Measurements from ENCODE around the gene SPAG16.
"Not testable (repeated sequence)": the region's sequence is repeated elsewhere in the genome, so short reads cannot be mapped to it uniquely, and the experiment has no call there.

The SPAG16 gene

GRCh38 chr2:213710164-213710563 lies 425.9 kb downstream of the SPAG16 start:
- Histone ChIP-seq H2AFZ (ENCODE audit: low read depth, low read length, severe bottlenecking) (no peak overlapping the region), H3K27me3 (ENCODE audit: low read length) (no peaks in the 10 kb centered on the region), H3K36me3 (ENCODE audit: low read length) (no peaks in the 10 kb centered on the region), H3K9me3 (ENCODE audit: insufficient read depth, low read length) (no peaks in the 10 kb centered on the region; the same call in 1 of the 2 replicates), H3K4me2 (ENCODE audit: low read depth, low read length, poor library complexity, severe bottlenecking) (no peak overlapping the region), H3K4me3 (ENCODE audit: insufficient read depth, low read length, poor library complexity, severe bottlenecking) (no peak overlapping the region), H3F3A (ENCODE audit: insufficient read depth) (no peaks in the 10 kb centered on the region), H3K79me2 (ENCODE audit: insufficient read depth, low read length) (no peaks in the 10 kb centered on the region), H4K20me1 (ENCODE audit: low read depth, low read length) (no peaks in the 10 kb centered on the region), H3K27ac (ENCODE audit: low read depth, low read length) (no peak overlapping the region), H3K9ac (ENCODE audit: low read length) (no peak overlapping the region), H3K9me2 (replicated peaks; ENCODE audit: insufficient read depth, low read length) (no peaks in the 10 kb centered on the region)
- no peak for TF ChIP-seq EZH2phosphoT487 (conservative IDR thresholded peaks at IDR 0.05; ENCODE audit: low read length)
- TF ChIP-seq, protein P1, sequence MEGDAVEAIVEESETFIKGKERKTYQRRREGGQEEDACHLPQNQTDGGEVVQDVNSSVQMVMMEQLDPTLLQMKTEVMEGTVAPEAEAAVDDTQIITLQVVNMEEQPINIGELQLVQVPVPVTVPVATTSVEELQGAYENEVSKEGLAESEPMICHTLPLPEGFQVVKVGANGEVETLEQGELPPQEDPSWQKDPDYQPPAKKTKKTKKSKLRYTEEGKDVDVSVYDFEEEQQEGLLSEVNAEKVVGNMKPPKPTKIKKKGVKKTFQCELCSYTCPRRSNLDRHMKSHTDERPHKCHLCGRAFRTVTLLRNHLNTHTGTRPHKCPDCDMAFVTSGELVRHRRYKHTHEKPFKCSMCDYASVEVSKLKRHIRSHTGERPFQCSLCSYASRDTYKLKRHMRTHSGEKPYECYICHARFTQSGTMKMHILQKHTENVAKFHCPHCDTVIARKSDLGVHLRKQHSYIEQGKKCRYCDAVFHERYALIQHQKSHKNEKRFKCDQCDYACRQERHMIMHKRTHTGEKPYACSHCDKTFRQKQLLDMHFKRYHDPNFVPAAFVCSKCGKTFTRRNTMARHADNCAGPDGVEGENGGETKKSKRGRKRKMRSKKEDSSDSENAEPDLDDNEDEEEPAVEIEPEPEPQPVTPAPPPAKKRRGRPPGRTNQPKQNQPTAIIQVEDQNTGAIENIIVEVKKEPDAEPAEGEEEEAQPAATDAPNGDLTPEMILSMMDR (IDR thresholded peaks at IDR 0.05; ENCODE audit: insufficient read depth, low read length, poor library complexity, severe bottlenecking) = no peak

GRCh38 chr2:213718411-213718810 lies 434.1 kb downstream of the SPAG16 start:
- H3K4me3 ChIP-seq (ENCODE audit: insufficient read depth, low read length, poor library complexity, severe bottlenecking); H3K27me3 ChIP-seq (ENCODE audit: low read length); H3K79me2 ChIP-seq (ENCODE audit: insufficient read depth, low read length); H3K9me3 ChIP-seq (ENCODE audit: insufficient read depth, low read length); H3K9ac ChIP-seq (ENCODE audit: low read length); H3K4me2 ChIP-seq (ENCODE audit: low read depth, low read length, poor library complexity, severe bottlenecking); H3K9me2 ChIP-seq (replicated peaks; ENCODE audit: insufficient read depth, low read length); H3K36me3 ChIP-seq (ENCODE audit: low read length); H4K20me1 ChIP-seq (ENCODE audit: low read depth, low read length); H3F3A ChIP-seq (ENCODE audit: insufficient read depth); H3K27ac ChIP-seq (ENCODE audit: low read depth, low read length); H2AFZ ChIP-seq (ENCODE audit: low read depth, low read length, severe bottlenecking): not testable (repeated sequence)

- no peaks in the 10 kb centered on the region for H4K20me1 ChIP-seq (ENCODE audit: low read depth, low read length)
- TF ChIP-seq, protein P1 (IDR thresholded peaks at IDR 0.05; ENCODE audit: insufficient read depth, low read length, poor library complexity, severe bottlenecking) = no peak
- TF ChIP-seq EZH2phosphoT487 (conservative IDR thresholded peaks at IDR 0.05; ENCODE audit: low read length) = no peak
Observed at GRCh38 chr2:213722565-213722964, 438.3 kb downstream of the SPAG16 start.

GRCh38 chr2:213723041-213723560 lies 438.8 kb downstream of the SPAG16 start:
- Histone ChIP-seq H3K4me3 (ENCODE audit: insufficient read depth, low read length, poor library complexity, severe bottlenecking) (no peak overlapping the region), H3K9me2 (replicated peaks; ENCODE audit: insufficient read depth, low read length) (no peaks in the 10 kb centered on the region), H3K36me3 (ENCODE audit: low read length) (no peaks in the 10 kb centered on the region), H4K20me1 (ENCODE audit: low read depth, low read length) (no peaks in the 10 kb centered on the region), H3K27me3 (ENCODE audit: low read length) (no peaks in the 10 kb centered on the region), H3K79me2 (ENCODE audit: insufficient read depth, low read length) (no peaks in the 10 kb centered on the region), H3K9ac (ENCODE audit: low read length) (no peak overlapping the region), H3K27ac (ENCODE audit: low read depth, low read length) (no peak overlapping the region), H3F3A (ENCODE audit: insufficient read depth) (no peaks in the 10 kb centered on the region), H2AFZ (ENCODE audit: low read depth, low read length, severe bottlenecking) (no peak overlapping the region), H3K9me3 (ENCODE audit: insufficient read depth, low read length) (no peaks in the 10 kb centered on the region), H3K4me2 (ENCODE audit: low read depth, low read length, poor library complexity, severe bottlenecking) (no peak overlapping the region)
- no peak for TF ChIP-seq EZH2phosphoT487 (conservative IDR thresholded peaks at IDR 0.05; ENCODE audit: low read length)

More at GRCh38 chr2:213722565-213722964, 438.3 kb downstream of the SPAG16 start:
- no peaks in the 10 kb centered on the region for H3K9me3 ChIP-seq (ENCODE audit: insufficient read depth, low read length)
- no peaks in the 10 kb centered on the region for H3K27me3 ChIP-seq (ENCODE audit: low read length)
- no peak overlapping the region for H3K27ac ChIP-seq (ENCODE audit: low read depth, low read length)
- no peaks in the 10 kb centered on the region for H3K79me2 ChIP-seq (ENCODE audit: insufficient read depth, low read length)
- no peaks in the 10 kb centered on the region for H3F3A ChIP-seq (ENCODE audit: insufficient read depth)
- H3K4me3 ChIP-seq (ENCODE audit: insufficient read depth, low read length, poor library complexity, severe bottlenecking) = no peak overlapping the region
- H2AFZ ChIP-seq (ENCODE audit: low read depth, low read length, severe bottlenecking) = no peak overlapping the region
- H3K36me3 ChIP-seq (ENCODE audit: low read length) = no peaks in the 10 kb centered on the region
- no peak overlapping the region for H3K4me2 ChIP-seq (ENCODE audit: low read depth, low read length, poor library complexity, severe bottlenecking)
- no peaks in the 10 kb centered on the region for H3K9me2 ChIP-seq (replicated peaks; ENCODE audit: insufficient read depth, low read length)
- no peak overlapping the region for H3K9ac ChIP-seq (ENCODE audit: low read length)
